ENCODE results near the gene JMJD7.

JMJD7 gene

GRCh38 chr15:41783296-41783695 lies 44.6 kb upstream of the JMJD7 start:
- no peak for DNase-seq (ENCODE audit: extremely low read depth, low read depth)
- no peak for TF ChIP-seq CTCF (IDR thresholded peaks at IDR 0.05; ENCODE audit: low read depth, low read length)

- DNase-seq (ENCODE audit: extremely low read depth, low read depth), result no peak
- TF ChIP-seq CTCF (IDR thresholded peaks at IDR 0.05; ENCODE audit: low read depth, low read length), result no peak
These were observed 39.6 kb upstream of the JMJD7 start for GRCh38 chr15:41788262-41788661.

GRCh38 chr15:41789236-41789635 lies 38.7 kb upstream of the JMJD7 start:
- DNase-seq (ENCODE audit: extremely low read depth, low read depth), result no peak
- no peak for TF ChIP-seq CTCF (IDR thresholded peaks at IDR 0.05; ENCODE audit: low read depth, low read length)

- TF ChIP-seq CTCF (IDR thresholded peaks at IDR 0.05; ENCODE audit: low read depth, low read length), result no peak
- DNase-seq (ENCODE audit: extremely low read depth, low read depth), result no peak
These were observed 38.2 kb upstream of the JMJD7 start for GRCh38 chr15:41789662-41790061.

GRCh38 chr15:41790169-41790568 lies 37.7 kb upstream of the JMJD7 start:
- TF ChIP-seq CTCF (IDR thresholded peaks at IDR 0.05; ENCODE audit: low read depth, low read length), result no peak
- DNase-seq (ENCODE audit: extremely low read depth, low read depth), result no peak

- DNase-seq (ENCODE audit: extremely low read depth, low read depth), result no peak
- TF ChIP-seq CTCF (IDR thresholded peaks at IDR 0.05; ENCODE audit: low read depth, low read length), result no peak
These were observed 36.9 kb upstream of the JMJD7 start for GRCh38 chr15:41790756-41791546.

GRCh38 chr15:41791547-41791937 lies 36.4 kb upstream of the JMJD7 start:
- no peak for TF ChIP-seq CTCF (IDR thresholded peaks at IDR 0.05; ENCODE audit: low read depth, low read length)
- DNase-seq (ENCODE audit: extremely low read depth, low read depth), result no peak

Data from AG09319 (cell line).